Neural progenitor cell (in vitro differentiated cells): ENCODE results near the gene ERBB4.

Experiments used
- EZH2 ChIP-seq: fragments of 200-600 bp; sonication (generic); IDR thresholded peaks from 2 replicates; pipeline ENCODE4 v1.6.1; 2017; ENCODE audit warnings: antibody characterized with exemption, mild to moderate bottlenecking, moderate library complexity
- EZH2phosphoT487 ChIP-seq: fragments of 200-600 bp; sonication (generic); IDR thresholded peaks from 2 replicates; pipeline ENCODE4 v1.6.1; 2017; ENCODE audit warnings: antibody characterized with exemption
- TF ChIP-seq, protein P1 (sequence below): fragments of 200-600 bp; sonication (generic); IDR thresholded peaks from 2 replicates; pipeline ENCODE4 v1.5.1; 2017; ENCODE audit warnings: antibody characterized with exemption, mild to moderate bottlenecking

DNA sequence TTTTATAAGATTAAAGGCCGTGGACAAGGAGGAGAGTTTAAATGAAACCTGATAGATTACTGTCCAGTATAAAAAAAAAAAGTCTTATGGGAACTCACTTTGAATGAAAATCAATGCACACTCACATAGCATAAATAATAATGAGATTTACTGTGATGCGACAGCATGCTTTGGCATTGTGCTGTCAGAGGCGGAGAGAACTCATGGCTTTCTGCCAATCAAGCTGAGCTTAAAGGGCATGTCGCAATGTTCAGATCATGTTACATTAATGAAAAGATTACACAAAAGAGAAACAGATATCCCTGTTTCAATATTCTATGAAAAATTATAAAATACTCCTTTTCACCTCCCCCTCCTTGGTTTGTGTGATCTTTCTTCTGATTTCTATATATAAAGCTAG is 310.8 kb downstream of the ERBB4 start:
- TF ChIP-seq, protein P1, sequence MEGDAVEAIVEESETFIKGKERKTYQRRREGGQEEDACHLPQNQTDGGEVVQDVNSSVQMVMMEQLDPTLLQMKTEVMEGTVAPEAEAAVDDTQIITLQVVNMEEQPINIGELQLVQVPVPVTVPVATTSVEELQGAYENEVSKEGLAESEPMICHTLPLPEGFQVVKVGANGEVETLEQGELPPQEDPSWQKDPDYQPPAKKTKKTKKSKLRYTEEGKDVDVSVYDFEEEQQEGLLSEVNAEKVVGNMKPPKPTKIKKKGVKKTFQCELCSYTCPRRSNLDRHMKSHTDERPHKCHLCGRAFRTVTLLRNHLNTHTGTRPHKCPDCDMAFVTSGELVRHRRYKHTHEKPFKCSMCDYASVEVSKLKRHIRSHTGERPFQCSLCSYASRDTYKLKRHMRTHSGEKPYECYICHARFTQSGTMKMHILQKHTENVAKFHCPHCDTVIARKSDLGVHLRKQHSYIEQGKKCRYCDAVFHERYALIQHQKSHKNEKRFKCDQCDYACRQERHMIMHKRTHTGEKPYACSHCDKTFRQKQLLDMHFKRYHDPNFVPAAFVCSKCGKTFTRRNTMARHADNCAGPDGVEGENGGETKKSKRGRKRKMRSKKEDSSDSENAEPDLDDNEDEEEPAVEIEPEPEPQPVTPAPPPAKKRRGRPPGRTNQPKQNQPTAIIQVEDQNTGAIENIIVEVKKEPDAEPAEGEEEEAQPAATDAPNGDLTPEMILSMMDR: no peak
- TF ChIP-seq EZH2 (no peak), EZH2phosphoT487 (no peak)
